Activated CD8-positive, alpha-beta memory T cell treated with anti-CD3 and anti-CD28 coated beads, Interleukin-2, amount 50 U/mL, for 48 hours (primary cell): ENCODE data around the gene DENND4A.
A peak's percentile ranks its signal among the peaks of the same experiment; 100 is the strongest.
"Not testable (repeated sequence)": the region's sequence is repeated elsewhere in the genome, so short reads cannot be mapped to it uniquely, and the experiment has no call there.

ENCODE experiments used
- DNase-seq: peaks from one replicate; pipeline ENCODE4 v3.0.0-alpha.2; 2020

Gene DENND4A

DNA sequence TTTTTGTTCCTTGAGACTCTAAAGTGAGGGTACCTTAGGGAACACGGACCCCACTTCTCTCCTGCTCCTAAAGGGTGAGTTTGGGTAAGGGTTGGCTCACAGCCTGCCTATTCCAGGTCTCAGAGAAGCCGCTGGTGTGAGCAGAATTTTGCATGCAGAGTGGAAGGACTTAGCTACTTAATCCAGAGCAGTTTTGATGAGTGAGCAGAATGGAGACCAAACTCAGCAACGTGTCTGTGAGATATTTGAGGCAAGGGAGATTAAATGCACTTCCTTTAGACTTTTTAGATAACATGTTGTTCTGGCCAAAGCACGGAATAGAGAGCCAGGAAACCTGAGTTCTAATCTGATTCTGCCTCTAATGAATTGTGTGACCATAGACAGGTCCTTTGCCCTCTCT, 165.2 kb downstream of the DENND4A start:
- DNase-seq, result no peak

GRCh38 chr15:65623103-65623502, 169.0 kb downstream of the DENND4A start:
- no peak for DNase-seq

GRCh38 chr15:65621638-65622037, 170.5 kb downstream of the DENND4A start, which contains the start of gene SLC24A1:
TSS of gene SLC24A1 (plus strand) at chr15:65621938. CDS start at chr15:65624081, 2,143 bp downstream.
- DNase-seq, result no peak

GRCh38 chr15:65620833-65621232, 171.3 kb downstream of the DENND4A start:
- DNase-seq, result no peak

DNA sequence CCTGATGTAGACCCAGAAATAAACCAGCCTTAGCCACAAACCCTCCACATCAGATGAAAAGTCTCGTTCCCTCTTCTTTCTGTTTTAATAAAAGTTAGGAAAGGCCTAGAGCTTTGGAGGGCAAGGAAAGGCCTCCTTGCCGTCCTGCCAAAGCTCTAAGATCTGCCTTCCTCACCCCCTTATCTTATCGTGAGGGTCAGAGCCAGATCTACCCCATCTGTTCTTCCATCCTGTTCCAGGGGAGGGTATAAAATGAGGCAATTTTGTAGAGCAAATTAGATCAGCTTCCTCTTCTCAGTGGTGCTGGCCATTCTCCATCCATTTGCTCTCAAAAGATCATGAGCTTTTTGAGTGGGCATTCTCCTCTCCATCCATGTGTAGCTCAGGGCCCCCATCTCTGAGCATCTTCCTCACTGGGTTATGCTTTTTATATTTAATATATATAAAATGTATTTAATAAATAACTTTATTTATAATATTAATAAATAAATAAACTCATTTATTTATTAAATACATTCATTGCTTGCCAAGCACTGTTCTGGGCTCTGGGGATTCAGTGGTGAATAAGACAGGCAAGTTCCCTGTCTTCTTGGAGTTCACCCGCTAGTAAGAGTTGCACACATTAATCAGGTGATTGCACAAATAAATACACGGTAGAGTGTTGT, 172.3 kb downstream of the DENND4A start:
- no peak for DNase-seq

GRCh38 chr15:65618560-65619109, 173.5 kb downstream of the DENND4A start:
- DNase-seq, result no peak

DNA sequence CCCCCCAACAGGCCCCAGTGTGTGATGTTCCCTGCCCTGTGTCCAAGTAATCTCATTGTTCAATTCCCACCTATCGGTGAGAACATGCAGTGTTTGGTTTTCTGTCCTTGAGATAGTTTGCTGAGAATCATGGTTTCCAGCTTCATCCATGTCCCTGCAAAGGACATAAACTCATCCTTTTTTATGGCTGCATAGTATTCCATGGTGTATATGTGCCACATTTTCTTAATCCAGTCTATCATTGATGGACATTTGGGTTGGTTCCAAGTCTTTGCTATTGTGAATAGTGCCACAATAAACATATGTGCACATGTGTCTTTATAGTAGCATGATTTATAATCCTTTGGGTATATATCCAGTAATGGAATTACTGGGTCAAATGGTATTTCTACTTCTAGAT, 176.2 kb downstream of the DENND4A start:
- not testable (repeated sequence) for DNase-seq

DNA sequence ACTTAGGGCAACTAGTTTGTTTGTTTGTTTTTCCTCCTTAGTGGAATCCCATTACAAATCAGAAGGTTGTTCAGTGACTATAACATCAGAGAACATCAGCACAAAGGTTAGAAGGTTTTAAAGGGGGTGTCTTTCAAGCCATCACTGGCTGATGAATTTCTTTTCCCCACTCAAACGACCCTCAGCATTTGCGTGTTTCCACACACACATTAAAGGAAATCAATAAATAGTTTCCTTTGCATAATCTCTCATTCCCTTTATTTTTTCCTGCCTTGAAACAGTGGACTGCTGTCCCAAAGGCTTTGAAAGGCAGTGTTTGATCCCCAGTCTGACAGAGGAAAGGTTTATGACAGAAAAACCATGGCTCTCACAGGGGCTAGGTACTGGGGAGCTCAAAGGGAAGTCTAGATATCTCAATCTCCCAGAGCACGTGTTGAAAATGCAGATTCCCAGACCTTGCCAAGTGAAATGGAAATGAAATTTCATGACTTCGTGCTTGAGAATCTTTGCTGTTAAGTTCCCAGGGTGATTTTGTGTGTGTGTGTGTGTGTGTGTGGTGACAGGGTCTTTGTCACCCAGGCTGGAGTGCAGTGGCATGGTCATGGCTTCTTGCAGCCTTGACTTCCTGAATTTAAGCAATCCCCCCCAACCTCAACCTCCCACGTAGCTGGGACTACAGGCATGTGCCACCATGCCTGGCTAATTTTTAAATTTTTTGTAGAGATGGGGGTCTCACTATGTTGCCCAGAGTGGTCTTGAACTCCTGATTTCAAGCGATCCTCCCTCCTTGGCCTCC, 178.9 kb downstream of the DENND4A start:
- no peak for DNase-seq

DNA sequence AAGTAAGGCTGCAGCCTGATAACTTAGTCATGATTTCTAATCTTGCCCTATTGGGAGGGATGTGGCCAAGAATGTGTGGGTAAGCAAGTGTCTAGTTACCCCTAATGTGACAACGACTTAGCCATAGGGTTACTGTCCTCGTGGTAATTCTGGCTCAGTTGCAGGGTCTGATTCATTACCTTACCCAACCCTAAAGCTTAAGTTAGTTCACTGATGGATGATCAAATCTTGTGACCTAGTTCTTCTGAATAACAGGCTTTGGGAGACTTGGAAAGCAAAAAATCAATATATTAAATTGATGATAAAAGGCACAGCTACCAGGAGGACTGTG, 179.5 kb downstream of the DENND4A start:
- DNase-seq, result no peak

GRCh38 chr15:65611888-65612615, 180.0 kb downstream of the DENND4A start:
- no peak for DNase-seq

DNA sequence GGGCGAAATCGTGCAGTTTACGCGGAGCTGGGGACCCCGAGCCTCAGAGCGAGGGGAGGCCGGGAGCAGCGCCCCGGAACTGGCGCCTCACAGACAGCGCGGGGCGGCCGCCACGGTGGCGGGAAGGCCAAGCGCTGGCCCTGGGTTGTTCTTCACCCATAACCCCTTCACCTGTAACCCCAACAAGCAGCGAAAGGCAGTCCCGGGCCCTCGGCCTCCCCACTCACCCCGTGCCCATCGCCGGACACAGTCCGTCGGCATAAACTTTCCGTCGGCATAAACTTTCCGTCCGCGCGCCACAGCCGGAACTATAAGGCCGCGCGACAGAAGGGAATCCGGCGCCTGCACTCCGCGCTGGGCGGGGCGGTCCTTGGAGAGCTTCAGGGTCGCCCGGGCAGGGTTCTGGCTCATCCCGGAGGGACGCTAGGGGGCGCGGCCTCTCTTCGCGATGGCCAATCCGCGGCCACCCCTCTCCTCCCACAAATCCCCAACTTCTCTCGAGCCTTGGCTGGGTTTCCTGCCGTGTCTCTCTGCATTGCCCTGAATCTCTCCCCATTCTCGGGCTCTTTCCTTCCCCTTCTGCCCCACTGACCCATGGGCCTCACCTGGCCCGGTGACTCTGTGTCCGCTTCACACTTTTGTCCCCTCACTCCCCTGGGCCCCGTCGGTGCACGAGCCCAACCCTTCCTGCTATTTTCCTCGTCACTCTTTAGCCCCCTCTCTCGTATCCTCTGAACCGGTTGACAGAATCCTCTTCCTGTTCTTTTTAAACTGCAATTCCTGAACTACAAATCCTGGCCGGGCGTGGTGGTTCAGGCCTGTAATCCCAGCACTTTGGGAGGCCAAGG, 181.0 kb downstream of the DENND4A start, which contains the start of gene INTS14:
INTS14 (minus strand) TSS at position 261 of the 848 bp plus-strand sequence. CDS start 3,751 bp downstream, outside the sequence.
- DNase-seq, result peak; percentile 98
